22Rv1 (cell line): ENCODE data around the gene GCN1.

Experiments used
- H3K27ac ChIP-seq: fragments of 450-650 bp; 2 replicates; pipeline ENCODE4 v1.5.1; 2017
- CTCF ChIP-seq: fragments of 450-650 bp; IDR thresholded peaks from 2 replicates; pipeline ENCODE4 v1.5.1; 2017; ENCODE audit warnings: mild to moderate bottlenecking
- ZFX ChIP-seq: fragments of 450-650 bp; IDR thresholded peaks from 2 replicates; pipeline ENCODE4 v1.6.1; 2017; ENCODE audit warnings: antibody characterized with exemption, borderline replicate concordance

GCN1 gene

GRCh38 chr12:120102189-120103043, 92.1 kb downstream of the GCN1 start:
- H3K27ac ChIP-seq, result no peak overlapping the region
- TF ChIP-seq ZFX, result no peak
- no peak for TF ChIP-seq CTCF

- TF ChIP-seq ZFX (no peak), CTCF (no peak)
- 0 out of 2 replicates have a peak overlapping the region, but pooled peaks have one; percentile 3 for H3K27ac ChIP-seq
These were observed 92.9 kb downstream of the GCN1 start for GRCh38 chr12:120101617-120102016.

- 0 out of 2 replicates have a peak overlapping the region, but pooled peaks have one; percentile 3 for H3K27ac ChIP-seq
- no peak for TF ChIP-seq ZFX
- TF ChIP-seq CTCF, result no peak
These were observed 93.3 kb downstream of the GCN1 start for GRCh38 chr12:120101182-120101581.

- H3K27ac ChIP-seq, result no peak overlapping the region
- TF ChIP-seq ZFX (no peak), CTCF (no peak)
These were observed 93.9 kb downstream of the GCN1 start for GRCh38 chr12:120100630-120101029.

- H3K27ac ChIP-seq, result no peak overlapping the region
- no peak for TF ChIP-seq CTCF
- no peak for TF ChIP-seq ZFX
These were observed 94.8 kb downstream of the GCN1 start for GRCh38 chr12:120099738-120100137.

- no peak overlapping the region for H3K27ac ChIP-seq
- no peak for TF ChIP-seq ZFX
- TF ChIP-seq CTCF, result no peak
These were observed 95.6 kb downstream of the GCN1 start for GRCh38 chr12:120098756-120099470.
